SK-N-MC (cell line): Measurements from ENCODE around the gene MRPS23.

Experiments
- DNase-seq: peaks from one replicate; pipeline ENCODE4 v3.0.0-alpha.2; 2011; ENCODE audit warnings: low read depth, low spot score
- H3K27ac ChIP-seq: fragments of 200-600 bp; sonication (generic); 2 replicates; pipeline ENCODE4 v1.5.1; 2016; ENCODE audit warnings: mixed run types
- H3K36me3 ChIP-seq: fragments of 200-600 bp; sonication (generic); 2 replicates; pipeline ENCODE4 v1.6.1; 2017; ENCODE audit warnings: antibody characterized with exemption, low read length, mixed read lengths; ENCODE audit not compliant: insufficient read depth
- H3K4me3 ChIP-seq: fragments of 200-600 bp; sonication (generic); 2 replicates; pipeline ENCODE4 v1.5.1; 2016
- H3K9ac ChIP-seq: fragments of 200-600 bp; sonication (generic); 2 replicates; pipeline ENCODE4 v1.8.0; 2017; ENCODE audit warnings: mixed run types, mixed read lengths; ENCODE audit not compliant: insufficient read length
- H3K9me3 ChIP-seq: fragments of 200-600 bp; sonication (generic); 2 replicates; pipeline ENCODE4 v1.6.1; 2017; ENCODE audit warnings: low read depth, mild to moderate bottlenecking, antibody characterized with exemption, low read length, moderate library complexity, mixed read lengths
- EZH2 ChIP-seq: fragments of 200-600 bp; sonication (generic); IDR thresholded peaks from one replicate; pipeline ENCODE4 v1.6.1; 2017; ENCODE audit warnings: antibody characterized with exemption
- FOXP2 ChIP-seq: optimal IDR thresholded peaks from 2 replicates; pipeline ENCODE3; 2011; ENCODE audit warnings: mild to moderate bottlenecking, moderate library complexity; ENCODE audit not compliant: insufficient read depth; ENCODE audit errors: extremely low read length, control extremely low read depth
- POLR2AphosphoS5 ChIP-seq: IDR thresholded peaks from 2 replicates; pipeline ENCODE4 v1.6.1; 2012; ENCODE audit warnings: mild to moderate bottlenecking, low read depth, low read length, borderline replicate concordance

Gene MRPS23

DNA sequence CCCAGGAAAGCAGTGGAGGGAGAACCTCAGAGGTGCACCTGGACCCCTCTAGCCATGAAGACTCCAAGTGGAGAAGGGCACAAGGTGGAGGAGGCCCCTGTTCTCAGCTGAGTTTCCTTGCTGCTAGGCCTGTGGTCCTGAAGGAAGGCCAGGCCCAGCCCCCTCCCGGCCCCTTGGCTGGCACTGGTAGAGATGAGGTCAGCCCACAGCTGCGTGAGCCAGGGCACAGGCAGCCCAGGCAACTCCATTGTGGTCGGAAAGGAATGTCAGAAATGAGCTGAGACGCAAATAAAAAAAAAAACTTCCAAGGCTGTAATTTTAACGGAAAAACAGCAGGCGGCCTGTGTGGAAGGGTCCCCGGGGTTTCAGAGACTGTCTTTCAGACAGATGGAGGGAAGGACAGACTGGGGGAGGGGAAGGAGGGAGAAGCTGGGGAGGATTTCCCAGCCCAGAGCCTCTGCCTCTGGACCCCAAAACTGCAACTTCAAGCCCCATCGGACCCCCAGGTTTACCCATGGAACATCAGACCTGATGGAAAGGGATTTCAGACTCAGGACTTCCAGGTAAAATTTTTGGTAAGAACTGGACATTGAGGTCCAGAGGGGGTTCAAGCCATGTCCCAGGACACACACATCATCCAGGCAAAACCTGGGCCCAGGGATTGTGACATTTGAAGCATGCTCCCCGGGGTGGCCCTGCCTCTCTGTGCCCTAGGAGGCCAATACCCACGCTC is 25.6 kb upstream of the MRPS23 start:
- peak overlapping the region; percentile 76 for H3K4me3 ChIP-seq
- no peak for DNase-seq
- peak; percentile 40; the same call in 1 of the 2 replicates for TF ChIP-seq POLR2AphosphoS5
- TF ChIP-seq FOXP2, result no peak
- peak overlapping the region; percentile 68 for H3K9ac ChIP-seq
- H3K36me3 ChIP-seq, result peaks cover 16% of the 10 kb centered on the region
- peak overlapping the region; percentile 98 for H3K27ac ChIP-seq
- no peaks in the 10 kb centered on the region for H3K9me3 ChIP-seq

DNA sequence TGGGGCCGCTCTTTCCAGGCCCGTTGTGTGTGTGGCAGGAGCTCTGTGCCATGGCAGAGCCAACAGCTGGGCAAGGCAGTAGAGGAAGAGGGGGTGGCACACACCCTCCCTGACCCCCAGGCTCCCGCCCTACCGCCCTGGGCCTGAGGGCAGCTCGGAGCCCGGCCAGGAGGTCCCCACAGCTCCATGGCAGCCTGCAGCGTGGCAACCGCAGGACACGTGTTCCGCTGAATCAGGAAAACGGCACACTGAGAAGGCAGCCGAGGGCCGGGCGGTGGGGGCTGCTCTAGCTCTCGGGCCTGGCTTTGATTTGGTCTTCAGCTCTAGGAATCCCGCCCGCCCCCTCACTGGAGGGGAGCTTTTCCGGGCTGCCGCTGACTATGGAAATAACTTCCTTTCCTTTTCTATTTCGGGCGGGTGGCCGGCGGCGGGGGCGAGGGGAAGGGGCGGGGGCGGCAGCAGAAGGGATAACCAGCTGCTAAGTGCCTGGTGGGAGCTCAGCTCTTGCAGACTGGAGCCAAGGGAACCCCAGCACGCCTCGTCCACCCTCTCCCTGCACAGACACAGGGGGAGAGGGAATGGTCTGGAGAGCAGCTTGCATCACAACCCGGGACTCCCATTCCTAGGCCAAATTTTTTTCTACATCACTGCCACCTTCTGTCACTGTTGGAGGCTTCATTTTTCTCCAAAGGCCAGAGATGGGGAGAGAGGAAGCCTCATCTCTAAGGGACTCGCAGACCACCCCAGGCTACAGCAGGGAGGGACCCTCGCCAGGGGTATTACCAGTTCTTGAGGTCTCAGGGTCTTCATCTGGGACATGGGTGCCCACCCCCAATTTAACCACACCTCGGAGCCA is 24.8 kb upstream of the MRPS23 start:
- Histone ChIP-seq H3K9ac (peak overlapping the region; percentile 72), H3K27ac (peak overlapping the region; percentile 98), H3K4me3 (peak overlapping the region; percentile 76), H3K36me3 (peaks cover 17% of the 10 kb centered on the region), H3K9me3 (no peaks in the 10 kb centered on the region)
- TF ChIP-seq FOXP2 (no peak), POLR2AphosphoS5 (peak; percentile 55; the same call in 1 of the 2 replicates), EZH2 (no peak)
- DNase-seq, result no peak

DNA sequence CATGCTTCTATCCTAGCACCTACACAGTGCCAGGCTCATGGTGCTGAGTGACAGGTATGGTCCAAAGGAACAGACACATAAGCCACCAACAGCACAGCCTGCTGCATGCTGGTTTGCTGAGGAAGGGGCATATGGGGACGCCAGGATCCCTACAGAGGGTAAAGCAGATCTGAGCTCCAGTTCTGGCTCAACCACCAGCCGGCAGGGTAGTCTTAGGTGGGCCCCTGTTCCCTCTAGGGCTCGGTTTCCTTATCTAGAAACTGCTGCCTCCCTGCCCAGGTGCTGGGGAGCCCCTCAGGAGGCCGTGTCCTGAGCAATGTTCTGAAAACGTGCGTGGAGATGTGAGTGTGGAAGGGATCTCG is 24.2 kb upstream of the MRPS23 start:
- Histone ChIP-seq H3K4me3 (peak overlapping the region; percentile 76), H3K27ac (peak overlapping the region; percentile 95), H3K36me3 (peaks cover 16% of the 10 kb centered on the region), H3K9ac (peak overlapping the region; percentile 72), H3K9me3 (no peaks in the 10 kb centered on the region)
- TF ChIP-seq POLR2AphosphoS5 (no peak; the same call in 1 of the 2 replicates), EZH2 (no peak), FOXP2 (no peak)
- DNase-seq, result no peak

DNA sequence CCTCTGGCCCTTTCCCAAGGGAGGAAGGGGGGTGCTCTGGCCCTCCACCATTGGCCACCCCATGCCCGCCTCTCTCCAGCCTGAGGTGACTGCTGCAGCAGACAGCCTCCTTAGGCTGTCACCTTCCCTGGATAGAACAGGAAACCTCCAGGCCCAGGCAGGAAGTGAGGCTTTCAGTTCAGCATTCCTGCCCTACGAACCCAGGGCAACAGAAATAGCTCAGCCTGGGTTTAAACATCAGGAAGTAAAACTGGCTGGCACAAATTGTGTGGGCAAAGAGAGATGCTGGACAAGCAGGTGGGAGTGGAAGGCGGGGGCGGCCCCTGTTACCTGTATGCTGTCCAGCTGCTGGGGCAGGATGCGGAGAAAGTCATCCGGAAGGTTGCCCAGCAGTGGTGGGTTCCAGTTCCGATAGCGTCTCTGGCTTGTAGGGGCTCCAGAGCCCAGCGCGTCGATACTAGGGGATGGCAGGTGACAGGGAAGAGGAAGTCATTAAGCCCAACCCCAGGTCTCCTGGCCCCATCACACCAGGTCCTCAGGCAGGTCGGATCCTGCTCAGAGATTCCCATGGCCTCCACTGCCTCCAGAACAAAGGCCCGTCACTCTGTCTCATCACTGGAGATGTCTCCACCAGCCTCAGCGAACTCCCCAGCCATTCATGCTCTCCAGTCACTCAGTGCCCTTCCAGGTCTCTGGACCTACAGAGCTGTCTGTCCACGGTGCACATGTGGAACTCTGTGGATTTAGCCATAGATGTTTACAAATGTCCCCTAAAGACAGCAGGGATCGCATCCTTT is 23.6 kb upstream of the MRPS23 start:
- peak overlapping the region; percentile 95 for H3K27ac ChIP-seq

DNA sequence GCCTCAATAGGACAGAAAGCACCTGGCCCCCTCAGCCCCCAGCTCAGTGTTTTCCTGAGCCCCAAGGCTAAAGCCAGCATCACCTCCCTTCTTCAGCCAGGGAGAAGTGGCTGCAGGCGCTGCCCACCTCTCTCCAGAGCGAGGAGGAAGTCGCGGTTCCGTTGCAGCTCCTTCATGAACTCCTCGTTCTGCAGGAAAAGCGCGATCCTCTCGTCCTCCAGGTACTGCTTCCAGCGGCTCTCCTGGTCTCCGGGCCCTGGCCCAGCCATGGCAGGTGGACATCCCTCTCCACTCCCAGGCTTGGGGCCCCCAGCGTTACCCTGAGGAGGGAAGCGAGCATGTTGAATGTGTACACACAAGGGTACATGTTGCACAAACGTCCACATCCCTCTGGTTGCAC is 22.7 kb upstream of the MRPS23 start:
- H3K27ac ChIP-seq, result no peak overlapping the region
- no peaks in the 10 kb centered on the region for H3K9me3 ChIP-seq
- no peak for DNase-seq
- H3K36me3 ChIP-seq, result peaks cover 13% of the 10 kb centered on the region; the same call in 1 of the 2 replicates
- TF ChIP-seq FOXP2 (no peak), EZH2 (no peak), POLR2AphosphoS5 (no peak)
- H3K9ac ChIP-seq, result no peak overlapping the region
- H3K4me3 ChIP-seq, result no peak overlapping the region

More for the DNA sequence above, 23.6 kb upstream of the MRPS23 start:
- no peak overlapping the region; the same call in 1 of the 2 replicates for H3K4me3 ChIP-seq
- DNase-seq, result no peak
- H3K9ac ChIP-seq, result peak overlapping the region; percentile 72
- TF ChIP-seq FOXP2 (no peak), POLR2AphosphoS5 (no peak), EZH2 (no peak)
- no peaks in the 10 kb centered on the region for H3K9me3 ChIP-seq
- peaks cover 13% of the 10 kb centered on the region; the same call in 1 of the 2 replicates for H3K36me3 ChIP-seq

DNA sequence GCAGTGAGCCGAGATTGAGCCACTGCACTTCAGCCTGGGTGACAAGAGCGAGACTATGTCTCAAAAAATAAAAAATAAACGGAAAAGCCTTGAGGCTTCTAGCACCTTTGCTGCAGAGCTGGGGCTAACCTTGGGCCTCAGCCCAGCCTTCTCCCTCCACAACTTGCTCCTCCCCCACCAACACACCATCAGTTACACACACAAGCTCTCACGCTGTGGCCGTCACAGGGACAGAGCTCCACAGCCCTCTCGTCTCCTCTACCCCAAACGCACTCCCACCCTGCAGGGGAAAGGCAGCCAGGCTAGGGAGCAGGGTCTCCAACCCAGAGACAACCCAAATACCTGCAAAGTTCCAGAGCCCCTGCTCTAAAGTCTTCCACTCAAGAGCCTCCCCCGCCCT is 22.0 kb upstream of the MRPS23 start:
- Histone ChIP-seq H3K4me3 (no peak overlapping the region), H3K9ac (no peak overlapping the region), H3K27ac (no peak overlapping the region), H3K36me3 (peaks cover 13% of the 10 kb centered on the region; the same call in 1 of the 2 replicates), H3K9me3 (no peaks in the 10 kb centered on the region)
- no peak for DNase-seq
- TF ChIP-seq POLR2AphosphoS5 (no peak), FOXP2 (no peak), EZH2 (no peak)

DNA sequence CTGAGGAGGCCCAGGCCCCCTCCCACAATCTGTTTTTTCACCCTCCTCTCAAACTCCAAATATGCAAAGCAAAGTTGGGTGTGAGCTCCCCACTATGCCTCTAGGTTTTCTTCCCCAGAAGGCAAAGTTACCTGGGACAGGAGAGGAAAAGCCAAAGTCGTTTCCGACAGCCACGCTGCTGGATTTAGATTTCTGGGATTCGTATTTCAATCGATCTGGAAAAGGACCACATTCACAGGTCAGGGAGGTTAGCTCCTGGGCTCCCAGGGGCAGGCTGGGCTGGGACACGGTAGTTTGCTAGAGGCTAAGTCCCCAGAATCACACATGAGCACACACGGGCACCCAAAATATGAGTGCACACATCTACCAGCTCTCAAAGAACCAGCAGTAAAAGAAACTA is 21.3 kb upstream of the MRPS23 start:
- H3K9ac ChIP-seq, result no peak overlapping the region
- no peak overlapping the region for H3K4me3 ChIP-seq
- peaks cover 14% of the 10 kb centered on the region; the same call in 1 of the 2 replicates for H3K36me3 ChIP-seq

DNA sequence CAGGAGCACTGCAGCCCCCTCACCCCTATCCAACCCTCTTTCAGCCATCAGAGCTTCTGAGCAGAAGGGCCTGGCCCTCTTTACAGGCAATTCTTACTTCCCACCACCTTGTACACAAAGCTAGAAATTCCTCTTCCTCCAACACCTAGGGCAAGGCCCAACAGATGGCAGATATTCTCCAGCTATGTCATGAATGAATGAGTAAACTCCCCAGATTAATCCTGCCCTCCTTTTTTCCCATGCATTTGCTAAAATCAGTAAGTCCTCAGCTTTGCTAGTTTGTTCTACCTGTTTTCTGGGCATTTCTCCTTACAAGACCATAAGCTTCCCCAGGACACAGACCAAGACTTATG is 20.4 kb upstream of the MRPS23 start:
- H3K36me3 ChIP-seq, result peaks cover 16% of the 10 kb centered on the region; the same call in 1 of the 2 replicates
- 0 out of 2 replicates have a peak overlapping the region, but pooled peaks have one; percentile 3 for H3K27ac ChIP-seq
- H3K9ac ChIP-seq, result no peak overlapping the region
- TF ChIP-seq POLR2AphosphoS5 (no peak), FOXP2 (no peak), EZH2 (no peak)
- no peaks in the 10 kb centered on the region for H3K9me3 ChIP-seq
- H3K4me3 ChIP-seq, result no peak overlapping the region
- DNase-seq, result no peak

More for the DNA sequence above, 21.3 kb upstream of the MRPS23 start:
- no peak for DNase-seq
- no peak overlapping the region for H3K27ac ChIP-seq
- no peaks in the 10 kb centered on the region for H3K9me3 ChIP-seq
- no peak for TF ChIP-seq EZH2
- TF ChIP-seq FOXP2, result no peak
- no peak for TF ChIP-seq POLR2AphosphoS5
